Natural killer cell (primary cell): ENCODE data around the gene TEKT3. TPM values are rescaled to one million over a fixed set of nuclear protein-coding genes. Genes with fewer than 3 reads are reported as not detected.

Experiments used
- ATAC-seq, 3 donors: fragments of 150-1000 bp in 2 of 3; fragments of 200-7000 bp in 1 of 3; cut with Tn5 transposase; 1 replicate in 1 of 3; 2 replicates in 2 of 3; pipeline ENCODE4 v1.10.0; 2021; ENCODE audit warnings: mild to moderate bottlenecking in 2 of 3, moderate library complexity in 2 of 3
- DNase-seq, 2 donors: peaks; one replicate each; pipeline versions ENCODE4 v3.0.0 to v3.0.0-alpha.2; 2013 to 2021; ENCODE audit warnings: mixed read lengths in 1 of 2
- H3K27ac ChIP-seq: one replicate; pipeline ENCODE4 v1.5.1; 2013; ENCODE audit warnings: mild to moderate bottlenecking, low read length
- H3K27me3 ChIP-seq: one replicate; pipeline ENCODE4 v1.6.1; 2013; ENCODE audit warnings: low read length; ENCODE audit not compliant: control insufficient read depth, insufficient read depth
- H3K36me3 ChIP-seq: one replicate; pipeline ENCODE4 v1.6.1; 2013; ENCODE audit warnings: low read length; ENCODE audit not compliant: control insufficient read depth, insufficient read depth
- H3K4me1 ChIP-seq: one replicate; pipeline ENCODE4 v1.6.1; 2013; ENCODE audit warnings: low read length; ENCODE audit not compliant: control insufficient read depth, insufficient read depth
- H3K4me3 ChIP-seq: one replicate; pipeline ENCODE4 v1.5.1; 2013; ENCODE audit warnings: low read length
- H3K9me3 ChIP-seq: one replicate; pipeline ENCODE4 v1.6.1; 2013; ENCODE audit warnings: low read length; ENCODE audit not compliant: control insufficient read depth, insufficient read depth
- H3K27ac Mint-ChIP-seq, 2 donors: one replicate each; pipeline ENCODE4 v1.8.0; 2022; ENCODE audit warnings: mild to moderate bottlenecking in 2 of 2, mixed read lengths in 2 of 2, moderate library complexity in 1 of 2
- H3K27me3 Mint-ChIP-seq, 2 donors: one replicate each; pipeline ENCODE4 v1.8.0; 2022; ENCODE audit warnings: low read depth in 2 of 2, mixed read lengths in 2 of 2
- H3K36me3 Mint-ChIP-seq: one replicate; pipeline ENCODE4 v1.8.0; 2022; ENCODE audit warnings: mixed read lengths
- H3K4me1 Mint-ChIP-seq, 2 donors: one replicate each; pipeline ENCODE4 v1.8.0; 2022; ENCODE audit warnings: mixed read lengths in 2 of 2
- H3K4me3 Mint-ChIP-seq: one replicate; pipeline ENCODE4 v1.8.0; 2022; ENCODE audit warnings: mild to moderate bottlenecking, moderate library complexity, mixed read lengths
- H3K9me3 Mint-ChIP-seq, 2 donors: one replicate each; pipeline ENCODE4 v1.8.0; 2022; ENCODE audit warnings: mixed read lengths in 2 of 2
- CTCF ChIP-seq: fragments of 200-600 bp; IDR thresholded peaks from one replicate; pipeline ENCODE4 v1.8.0; 2022; ENCODE audit warnings: antibody characterized with exemption
- WGBS: methylation state at CpG from one replicate; pipeline ENCODE4 v1.1.7; 2013; ENCODE audit warnings: missing lambda C conversion rate; ENCODE audit not compliant: insufficient coverage; 5-methylcytosine and 5-hydroxymethylcytosine counted together
- intact Hi-C: fragments of 100-400 bp; cut with micrococcal nuclease; formaldehyde crosslinking; loops from one replicate; pipeline ENCODE4 v1.14.2; 2022
- total RNA-seq, 4 donors: library from RNA; stranded (reverse); fragments of 120-200 nt in 1 of 4; gene quantifications; one replicate each; pipeline versions ENCODE4 v1.2.3 to v1.2.4, GENCODE V29; 2013 to 2022

Gene TEKT3
- total RNA-seq: 1 to 10 TPM in 1 of 3 donors, under 1 TPM in 2; 0.39 to 1.3 (median 0.58) TPM
- total RNA-seq (2013): 0.45 TPM

- no peaks in the 10 kb centered on the region for H3K36me3 ChIP-seq
- no peak for TF ChIP-seq CTCF
- no peak for DNase-seq
- no peak within 1 kb of the TSS for H3K4me3 ChIP-seq
- ATAC-seq: peak in 2 of 3 donors; percentile 46 to 81
- no peak within 1 kb of the TSS for H3K27ac ChIP-seq
- no peaks in the 10 kb centered on the region for H3K9me3 ChIP-seq
- H3K4me1 ChIP-seq: peaks cover 7% of the 10 kb centered on the region
- intact Hi-C loops: no loop called here
- Mint-ChIP-seq H3K36me3 (peaks cover 5% of the 10 kb centered on the region), H3K27me3 (peaks cover 52 to 80% of the 10 kb centered on the region in 2 donors), H3K27ac (no peak within 1 kb of the TSS), H3K4me1 (peaks cover 7 to 15% of the 10 kb centered on the region in 2 donors), H3K9me3 (peaks cover 0 to 2% of the 10 kb centered on the region in 2 donors), H3K4me3 (peak within 1 kb of the TSS; percentile 77)
- H3K27me3 ChIP-seq: peaks cover 17% of the 10 kb centered on the region
- WGBS: 3% methylated on average over 36 of the region's 36 CpGs
These were observed at the start of gene TEKT3 for GRCh38 chr17:15341385-15341849. Gene TEKT3, minus strand, starts transcription at chr17:15341597. Its CDS starts 10,012 bp downstream, at chr17:15331585.

GRCh38 chr17:15388356-15389041, 47.1 kb upstream of the TEKT3 start:
- H3K4me1 ChIP-seq: no peaks in the 10 kb centered on the region
- DNase-seq: no peak
- no peaks in the 10 kb centered on the region for H3K9me3 ChIP-seq
- no peaks in the 10 kb centered on the region for H3K36me3 Mint-ChIP-seq
- H3K27me3 ChIP-seq: no peaks in the 10 kb centered on the region
- TF ChIP-seq CTCF: no peak
- 80% methylated on average over 8 of the region's 8 CpGs for WGBS
- peaks cover 16 to 27% of the 10 kb centered on the region in 2 donors for H3K27me3 Mint-ChIP-seq
- no peak for ATAC-seq
- H3K4me3 ChIP-seq: no peak overlapping the region
- no peaks in the 10 kb centered on the region for H3K36me3 ChIP-seq
- H3K9me3 Mint-ChIP-seq: no peaks in the 10 kb centered on the region
- no peak overlapping the region for H3K27ac Mint-ChIP-seq
- intact Hi-C loops: no loop called here
- H3K4me1 Mint-ChIP-seq: no peaks in the 10 kb centered on the region
- no peak overlapping the region for H3K4me3 Mint-ChIP-seq
- no peak overlapping the region for H3K27ac ChIP-seq

- no peaks in the 10 kb centered on the region for H3K4me1 ChIP-seq
- 96% methylated on average over 3 of the region's 4 CpGs for WGBS
- Mint-ChIP-seq H3K4me1 (no peaks in the 10 kb centered on the region), H3K4me3 (no peak overlapping the region), H3K36me3 (no peaks in the 10 kb centered on the region), H3K9me3 (no peaks in the 10 kb centered on the region), H3K27me3 (peaks cover 19 to 33% of the 10 kb centered on the region in 2 donors), H3K27ac (no peak overlapping the region)
- H3K27me3 ChIP-seq: no peaks in the 10 kb centered on the region
- no peak overlapping the region for H3K4me3 ChIP-seq
- DNase-seq: no peak
- H3K27ac ChIP-seq: no peak overlapping the region
- ATAC-seq: no peak
- no peak for TF ChIP-seq CTCF
- no peaks in the 10 kb centered on the region for H3K36me3 ChIP-seq
- intact Hi-C loops: no loop called here
- no peaks in the 10 kb centered on the region for H3K9me3 ChIP-seq
These were observed 44.7 kb upstream of the TEKT3 start for GRCh38 chr17:15386083-15386482.
